Measurements from ENCODE around the gene STX17.
"Not testable (repeated sequence)": the region's sequence is repeated elsewhere in the genome, so short reads cannot be mapped to it uniquely, and the experiment has no call there.

STX17 gene

GRCh38 chr9:99906403-99907207, at the start of gene STX17:
Gene STX17 (plus strand): TSS chr9:99906654. CDS start chr9:99915240, 8,586 bp downstream.
- peak; percentile 84 for DNase-seq (ENCODE audit: low read depth)

GRCh38 chr9:99857576-99857975, 48.9 kb upstream of the STX17 start:
- not testable (repeated sequence) for DNase-seq (ENCODE audit: low read depth)

GRCh38 chr9:99858087-99858486, 48.4 kb upstream of the STX17 start:
- no peak for DNase-seq (ENCODE audit: low read depth)

GRCh38 chr9:99859243-99859980, 47.0 kb upstream of the STX17 start:
- DNase-seq (ENCODE audit: low read depth) = peak; percentile 32

- no peak for DNase-seq (ENCODE audit: low read depth)
These were observed 46.2 kb upstream of the STX17 start for GRCh38 chr9:99860266-99860665.

GRCh38 chr9:99863955-99864354, 42.5 kb upstream of the STX17 start:
- DNase-seq (ENCODE audit: low read depth) = no peak

GRCh38 chr9:99866398-99866797, 40.1 kb upstream of the STX17 start:
- DNase-seq (ENCODE audit: low read depth) = no peak

- DNase-seq (ENCODE audit: low read depth) = peak; percentile 47
These were observed 38.9 kb upstream of the STX17 start for GRCh38 chr9:99867536-99867935.

GRCh38 chr9:99867968-99868367, 38.5 kb upstream of the STX17 start:
- DNase-seq (ENCODE audit: low read depth) = no peak

- peak; percentile 61 for DNase-seq (ENCODE audit: low read depth)
These were observed 37.6 kb upstream of the STX17 start for GRCh38 chr9:99868845-99869244.

GRCh38 chr9:99870126-99870525, 36.3 kb upstream of the STX17 start:
- peak; percentile 78 for DNase-seq (ENCODE audit: low read depth)

- peak; percentile 76 for DNase-seq (ENCODE audit: low read depth)
These were observed 32.9 kb upstream of the STX17 start for GRCh38 chr9:99873531-99873930.

GRCh38 chr9:99873943-99874584, 32.4 kb upstream of the STX17 start:
- DNase-seq (ENCODE audit: low read depth) = peak; percentile 15

GRCh38 chr9:99876190-99876589, 30.3 kb upstream of the STX17 start:
- DNase-seq (ENCODE audit: low read depth) = no peak

GRCh38 chr9:99878651-99879050, 27.8 kb upstream of the STX17 start:
- peak; percentile 66 for DNase-seq (ENCODE audit: low read depth)

- DNase-seq (ENCODE audit: low read depth) = no peak
These were observed 24.7 kb upstream of the STX17 start for GRCh38 chr9:99881769-99882168.

- DNase-seq (ENCODE audit: low read depth) = no peak
These were observed 20.7 kb upstream of the STX17 start for GRCh38 chr9:99885747-99886146.

GRCh38 chr9:99889120-99889519, 17.3 kb upstream of the STX17 start:
- DNase-seq (ENCODE audit: low read depth) = no peak

GRCh38 chr9:99894826-99895225, 11.6 kb upstream of the STX17 start:
- peak; percentile 7 for DNase-seq (ENCODE audit: low read depth)

GRCh38 chr9:99895510-99895909, 10.9 kb upstream of the STX17 start:
- DNase-seq (ENCODE audit: low read depth) = no peak

- DNase-seq (ENCODE audit: low read depth) = no peak
These were observed 10.3 kb upstream of the STX17 start for GRCh38 chr9:99896119-99896518.

- no peak for DNase-seq (ENCODE audit: low read depth)
These were observed 3.1 kb upstream of the STX17 start for GRCh38 chr9:99903393-99903792.

Data from EH (cell line).